RPMI8226 (cell line): ENCODE results near the gene ACKR4.
"Not testable (repeated sequence)": the region's sequence is repeated elsewhere in the genome, so short reads cannot be mapped to it uniquely, and the experiment has no call there.

ENCODE experiments used
- DNase-seq: peaks from one replicate; pipeline ENCODE4 v3.0.0-alpha.2; 2015

ACKR4 gene

DNA sequence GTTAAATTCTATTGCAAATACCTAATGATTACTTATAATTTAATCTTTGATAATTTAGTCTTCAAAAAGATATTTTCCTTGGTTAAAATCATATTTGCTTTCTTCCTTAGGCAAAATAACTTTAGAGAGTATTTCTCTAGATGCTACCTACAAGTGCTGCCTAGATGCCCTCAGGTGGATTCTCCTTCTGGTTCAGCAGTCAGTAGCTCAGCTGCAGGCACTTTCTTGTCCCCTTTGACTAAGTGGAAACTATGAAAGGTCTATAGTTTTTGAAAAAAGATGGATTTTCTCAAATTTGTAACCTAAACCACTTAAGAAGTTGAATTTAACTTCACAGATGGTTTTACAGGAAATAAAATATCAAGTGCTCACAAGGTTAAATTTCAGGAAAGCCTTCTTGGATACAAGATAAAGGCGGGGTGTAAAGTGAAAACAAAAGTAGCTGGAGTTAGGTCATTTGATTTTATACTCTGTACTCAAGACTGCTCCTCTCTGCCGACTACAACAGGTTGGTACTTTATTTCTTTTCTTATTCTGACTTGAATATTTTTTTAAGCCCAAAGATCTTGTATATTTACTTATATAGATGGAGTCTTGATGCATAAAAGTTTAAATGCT is at the start of gene ACKR4:
Gene ACKR4, plus strand, starts transcription at position 455 of the 618 bp plus-strand sequence. CDS start 3,128 bp downstream, outside the sequence.
- no peak for DNase-seq

GRCh38 chr3:132549169-132549568 is 47.9 kb upstream of the ACKR4 start:
- DNase-seq, result no peak

DNA sequence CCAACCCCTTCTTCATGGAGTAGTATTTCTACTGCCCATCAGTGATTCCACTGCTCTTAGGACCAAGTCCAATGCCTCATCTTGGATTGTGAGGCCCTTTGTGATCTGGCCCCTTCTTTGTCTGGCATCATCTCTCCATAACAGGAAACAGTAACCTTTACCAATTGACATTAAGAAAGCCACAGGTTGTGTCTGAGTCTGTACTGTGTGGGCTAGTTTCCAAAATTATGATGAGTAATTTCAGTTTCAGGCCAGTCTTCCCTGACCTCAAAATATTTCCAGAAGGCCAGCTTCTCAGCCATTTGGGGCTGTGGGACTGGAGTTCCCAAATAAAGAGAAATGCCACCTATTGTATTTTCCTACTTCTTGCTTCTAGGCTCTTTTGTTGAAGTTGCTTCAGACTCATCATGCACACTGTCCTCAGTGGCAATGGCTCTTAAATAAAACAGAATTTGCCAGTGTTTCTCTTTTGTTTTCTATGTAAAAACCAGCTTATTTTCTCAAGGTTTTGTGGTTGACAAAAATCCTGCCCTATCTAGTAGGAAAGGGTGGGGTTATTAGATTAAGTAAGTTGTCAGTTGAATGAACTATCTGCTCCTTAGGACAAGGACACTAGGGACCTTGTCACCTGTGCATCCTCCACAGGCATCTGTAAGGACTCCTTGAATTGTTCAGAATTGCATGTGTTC is 47.0 kb upstream of the ACKR4 start:
- DNase-seq, result peak; percentile 44

GRCh38 chr3:132550579-132551305 is 46.3 kb upstream of the ACKR4 start:
- no peak for DNase-seq

DNA sequence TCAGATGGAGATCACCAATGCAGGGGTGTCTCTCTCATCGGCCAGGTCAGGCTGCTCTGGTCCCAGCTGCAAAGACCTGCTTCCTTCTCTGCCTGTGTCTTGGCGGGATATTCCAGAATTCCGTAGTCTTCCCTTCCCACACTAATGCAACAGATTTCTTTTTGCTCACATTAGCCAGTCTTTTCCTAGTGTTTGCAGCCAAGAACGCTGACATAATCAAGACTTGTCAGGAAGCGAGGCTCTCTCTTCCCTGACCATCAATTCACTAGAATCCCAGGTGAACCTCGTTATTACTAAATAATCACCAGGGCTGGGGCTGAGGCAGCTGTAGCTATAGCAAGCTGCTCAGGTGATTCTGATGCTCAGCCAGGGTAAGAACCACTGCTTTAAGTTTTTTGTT is 43.2 kb upstream of the ACKR4 start:
- DNase-seq, result no peak

GRCh38 chr3:132554437-132554836 is 42.6 kb upstream of the ACKR4 start:
- no peak for DNase-seq

- DNase-seq, result no peak
Observed at GRCh38 chr3:132555306-132556035, 41.6 kb upstream of the ACKR4 start.

GRCh38 chr3:132556036-132556386 is 41.1 kb upstream of the ACKR4 start:
- DNase-seq, result not testable (repeated sequence)

GRCh38 chr3:132556508-132557159 is 40.4 kb upstream of the ACKR4 start:
- no peak for DNase-seq

GRCh38 chr3:132561003-132561402 is 36.1 kb upstream of the ACKR4 start:
- DNase-seq, result no peak

GRCh38 chr3:132563420-132564069 is 33.5 kb upstream of the ACKR4 start:
- no peak for DNase-seq

GRCh38 chr3:132564070-132564465 is 33.0 kb upstream of the ACKR4 start:
- no peak for DNase-seq

DNA sequence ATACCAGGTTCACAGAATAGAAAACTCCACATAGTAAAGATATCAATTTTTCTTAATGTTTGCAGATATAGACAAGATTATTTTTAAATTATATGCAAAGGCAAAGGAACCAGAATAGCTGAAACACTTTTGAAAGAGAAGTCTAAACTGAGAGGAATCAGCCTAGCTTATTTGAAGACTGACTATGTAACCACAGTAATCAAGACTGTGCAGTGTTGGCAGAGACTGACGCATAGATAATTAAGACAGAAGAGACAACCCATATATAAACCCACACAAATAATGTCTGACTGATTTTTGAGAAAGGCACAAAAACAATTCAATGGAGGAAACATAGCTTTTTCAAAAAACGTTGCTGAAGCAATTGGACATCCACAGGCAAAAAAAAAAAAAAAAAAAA is 28.6 kb upstream of the ACKR4 start:
- DNase-seq, result no peak

DNA sequence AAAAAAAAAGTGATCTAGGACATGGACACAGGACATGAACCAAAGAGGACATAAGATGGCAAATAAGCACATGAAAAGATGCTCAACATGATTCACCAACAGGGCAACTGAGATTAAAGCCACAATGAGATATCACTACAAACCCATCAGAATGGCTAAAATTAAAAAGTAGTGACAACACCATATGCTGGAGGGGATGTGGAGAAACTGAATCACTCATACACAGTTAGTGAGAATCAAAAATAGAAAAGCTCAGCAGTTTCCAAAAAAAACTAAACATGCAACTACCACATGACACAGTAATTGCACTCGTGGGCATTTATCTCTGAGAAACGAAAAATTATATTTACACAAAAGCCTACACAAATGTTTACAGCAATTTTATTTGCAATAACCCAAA is 27.9 kb upstream of the ACKR4 start:
- DNase-seq, result no peak

DNA sequence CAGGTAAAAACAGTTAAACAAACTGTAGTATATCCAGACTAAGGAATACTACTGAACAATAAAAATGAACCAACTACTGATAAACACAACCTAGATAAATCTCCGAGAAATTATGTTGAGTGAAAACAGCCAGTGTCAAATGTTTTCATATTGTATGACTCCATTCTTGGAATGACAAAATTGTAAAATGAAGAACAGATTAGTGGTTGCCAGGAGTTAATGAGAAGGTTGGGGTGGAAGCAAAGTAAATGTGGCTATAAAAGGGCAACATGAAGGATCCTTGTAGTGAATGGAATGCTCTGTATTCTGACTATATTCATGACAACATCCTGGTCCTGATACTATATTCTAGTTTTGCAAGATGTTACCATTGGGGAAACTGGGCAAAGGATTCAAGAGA is 27.5 kb upstream of the ACKR4 start:
- DNase-seq, result no peak

DNA sequence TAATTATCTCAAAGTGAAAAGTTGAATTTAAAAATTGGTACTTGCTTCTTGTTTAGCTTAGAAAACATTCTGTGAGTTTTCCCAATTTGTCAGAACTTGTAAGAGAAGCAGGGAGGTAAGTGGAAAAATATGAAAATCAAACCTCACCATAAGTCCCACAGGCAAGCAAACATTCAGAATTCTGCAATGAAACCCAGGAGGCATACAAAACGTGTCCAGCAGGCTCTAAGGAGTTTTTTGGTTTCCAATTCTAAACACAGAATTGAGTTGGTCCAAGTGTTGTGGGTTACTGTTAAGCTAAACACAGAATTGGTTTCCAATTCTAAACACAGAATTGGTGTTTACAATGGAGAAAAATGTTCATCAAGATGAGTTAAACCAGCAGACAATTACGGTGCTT is 27.1 kb upstream of the ACKR4 start:
- no peak for DNase-seq

DNA sequence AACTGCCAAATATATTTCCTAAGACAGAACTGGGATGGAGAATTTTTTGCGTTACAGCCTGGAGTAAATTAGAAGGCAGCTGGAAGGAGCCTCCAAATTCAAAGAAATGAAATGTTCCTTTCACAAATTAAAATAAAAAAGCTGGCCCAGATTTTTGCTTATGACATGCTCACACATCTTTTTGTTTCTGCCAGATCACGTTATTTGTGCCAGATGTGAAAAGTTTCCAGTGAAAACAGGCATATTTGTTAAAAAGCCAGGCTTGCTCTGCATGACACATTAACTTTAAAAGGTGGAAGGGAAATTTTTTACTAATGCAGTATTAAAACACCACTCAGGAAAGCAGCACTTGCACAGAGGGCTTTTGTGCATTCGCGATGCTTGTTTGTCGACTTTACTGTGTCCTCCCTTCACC is 23.3 kb upstream of the ACKR4 start:
- DNase-seq, result no peak

DNA sequence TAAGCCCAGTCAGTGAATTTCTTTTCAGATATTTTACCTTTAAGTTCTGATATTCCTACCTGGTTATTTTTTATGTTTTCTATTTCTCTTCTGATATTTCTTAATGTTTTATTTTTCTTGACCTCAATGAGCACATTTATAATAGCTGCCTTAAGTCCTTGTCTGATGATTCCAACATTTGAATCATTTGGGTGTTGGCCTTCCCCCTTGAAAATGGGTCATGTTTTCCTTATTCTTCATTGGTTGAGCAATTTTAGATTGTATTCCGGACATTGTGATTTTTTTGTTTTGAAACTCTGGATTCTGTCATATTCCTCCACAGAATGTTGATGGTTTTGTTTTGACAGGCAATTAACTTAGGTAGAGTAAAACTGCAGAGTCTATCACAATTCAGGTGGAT is 9.7 kb upstream of the ACKR4 start:
- no peak for DNase-seq

DNA sequence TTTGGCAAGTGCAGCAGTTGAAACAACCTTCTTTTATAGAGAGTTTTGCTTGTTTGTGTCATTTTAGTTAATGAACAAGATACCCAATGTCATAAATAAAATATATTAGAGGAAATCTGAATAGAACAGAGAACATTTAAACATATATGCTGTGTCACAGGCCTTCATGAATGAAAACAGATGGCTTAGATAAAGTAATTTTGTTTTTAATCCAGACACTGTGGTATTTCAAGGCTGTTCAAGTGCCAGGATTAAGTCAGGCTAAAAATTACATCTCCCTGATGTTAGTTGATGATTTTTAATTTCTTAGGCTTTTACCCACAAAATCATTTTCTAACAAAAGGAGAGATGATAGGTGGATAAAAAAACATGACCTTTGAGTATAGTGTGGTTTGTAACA is 4.9 kb upstream of the ACKR4 start:
- no peak for DNase-seq

- DNase-seq, result no peak
Observed at GRCh38 chr3:132593241-132593946, 3.7 kb upstream of the ACKR4 start.

GRCh38 chr3:132593947-132594323 is 3.1 kb upstream of the ACKR4 start:
- no peak for DNase-seq

DNA sequence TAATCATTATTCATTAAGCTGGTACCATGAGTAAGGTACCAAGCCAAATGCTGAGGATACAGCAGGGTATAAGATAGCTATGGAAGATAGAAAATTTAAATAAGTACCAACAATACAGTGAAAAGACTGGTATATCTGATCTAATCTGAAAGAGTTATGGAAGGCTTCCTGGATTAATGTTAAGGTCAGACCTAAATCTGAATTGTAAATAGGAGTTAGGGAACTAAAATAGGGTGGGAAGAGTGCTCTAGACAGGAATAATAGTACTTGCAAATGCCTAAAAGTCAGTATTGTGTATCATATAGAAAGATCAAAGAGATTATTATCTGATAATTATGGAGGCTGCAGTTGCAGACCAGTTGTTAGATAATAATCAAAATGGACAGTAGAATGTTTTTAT is 2.6 kb upstream of the ACKR4 start:
- no peak for DNase-seq
